HepG2 (cell line): ENCODE data around the gene PUDP. TPM values are rescaled to one million over a fixed set of nuclear protein-coding genes. Genes with fewer than 3 reads are reported as not detected.

Experiments used
- ATAC-seq: fragments of 200-7000 bp; cut with Tn5 transposase; 3 replicates; pipeline ENCODE4 v1.9.1; 2020; ENCODE audit warnings: mild to moderate bottlenecking, moderate library complexity
- BruUV-seq: library from RNA; stranded (reverse); fragments of 400-500 nt; replicated peaks from 2 replicates; lab custom pipeline; 2021; lab: Mats Ljungman, UMichigan
- CTCF ChIA-PET: fragments of 300-600 bp; formaldehyde crosslinking; extraction: SDS; loops from one replicate; lab custom pipeline; 2021; ENCODE audit warnings: low total read pairs, inconsistent platforms, low intra/inter-chr PET ratio; lab: Yijun Ruan, JAX
- POLR2A ChIA-PET: fragments of 350-600 bp; sonication (Branson Sonifier 250); formaldehyde crosslinking; loops from one replicate; lab custom pipeline; 2020; ENCODE audit warnings: antibody characterized with exemption, inconsistent platforms; lab: Yijun Ruan, JAX
- DNase-seq: peaks from one replicate; pipeline ENCODE4 v3.0.0-alpha.2; 2015; ENCODE audit warnings: low spot score
- FAIRE-seq: peaks from 3 replicates; lab custom pipeline; 2011; peaks lifted over from hg19 to GRCh38; lab: Jason Lieb, UNC
- H2AFZ ChIP-seq: one replicate; pipeline ENCODE4 v1.6.1; 2011; ENCODE audit warnings: low read length, inconsistent platforms
- H3K27ac ChIP-seq: fragments of 300-600 bp; 3 replicates; pipeline ENCODE4 v1.8.0; 2011; ENCODE audit warnings: mixed run types, mild to moderate bottlenecking, mixed read lengths, low read length, inconsistent platforms; ENCODE audit not compliant: insufficient read depth; ENCODE audit errors: extremely low read length
- H3K27me3 ChIP-seq, 2 experiments: fragments of 200-600 bp in 1 of 2; 2 replicates in 1 of 2; 3 replicates in 1 of 2; pipeline versions ENCODE4 v1.6.0 to v1.8.0; 2011; ENCODE audit warnings: low read length in 2 of 2, mild to moderate bottlenecking in 2 of 2, moderate library complexity in 2 of 2, inconsistent platforms in 1 of 2; ENCODE audit not compliant: insufficient read depth in 2 of 2, control insufficient read depth in 1 of 2
- H3K36me3 ChIP-seq, 2 experiments: fragments of 200-600 bp in 1 of 2; replicated peaks in 1 of 2; 2 replicates in 1 of 2; 3 replicates in 1 of 2; pipeline versions ENCODE4 v1.5.1 to v1.8.0; 2011; ENCODE audit warnings: low read length in 2 of 2, inconsistent platforms in 1 of 2; ENCODE audit not compliant: insufficient read depth in 2 of 2, control insufficient read depth in 1 of 2
- H3K4me1 ChIP-seq: 2 replicates; pipeline ENCODE4 v1.5.1; 2012; ENCODE audit warnings: low read length, inconsistent platforms; ENCODE audit not compliant: insufficient read depth
- H3K4me2 ChIP-seq: 2 replicates; pipeline ENCODE4 v1.6.0; 2011; ENCODE audit warnings: low read depth, low read length, inconsistent platforms
- H3K4me3 ChIP-seq, 3 experiments: fragments of 200-600 bp in 1 of 3; sonication (generic), shearing (Covaris generic) in 1 of 3; replicated peaks in 1 of 3; 2 replicates each; pipeline ENCODE4 v1.5.1; 2011 to 2016; ENCODE audit warnings: low read length in 3 of 3, inconsistent platforms in 2 of 3, low read depth in 2 of 3, mild to moderate bottlenecking in 2 of 3, control low read depth in 1 of 3, mixed read lengths in 1 of 3; ENCODE audit not compliant: insufficient read depth in 1 of 3
- H3K79me2 ChIP-seq: one replicate; pipeline ENCODE4 v1.6.1; 2011; ENCODE audit warnings: low read length, inconsistent platforms; ENCODE audit not compliant: insufficient read depth
- H3K9ac ChIP-seq: 2 replicates; pipeline ENCODE4 v1.6.0; 2011; ENCODE audit warnings: mild to moderate bottlenecking, low read depth, low read length, inconsistent platforms; ENCODE audit not compliant: insufficient read depth
- H3K9me3 ChIP-seq: 2 replicates; pipeline ENCODE4 v1.5.1; 2012; ENCODE audit warnings: mild to moderate bottlenecking, low read length
- H4K20me1 ChIP-seq: 2 replicates; pipeline ENCODE4 v1.6.0; 2011; ENCODE audit warnings: inconsistent platforms, mild to moderate bottlenecking, low read length, moderate library complexity; ENCODE audit not compliant: insufficient read depth
- CCDC6 ChIP-seq: sonication (generic); formaldehyde crosslinking; IDR thresholded peaks from 2 replicates; pipeline ENCODE4 v1.8.1; 2022; ENCODE audit warnings: mild to moderate bottlenecking, missing genetic modification reagents, moderate library complexity
- GRHL1 ChIP-seq: sonication (generic); formaldehyde crosslinking; conservative IDR thresholded peaks from 2 replicates; pipeline ENCODE4 v1.8.0; 2022; ENCODE audit warnings: missing genetic modification reagents
- JARID2 ChIP-seq: sonication (generic); formaldehyde crosslinking; IDR thresholded peaks from 2 replicates; pipeline ENCODE4 v1.8.1; 2023; ENCODE audit warnings: missing genetic modification reagents, inconsistent platforms; ENCODE audit not compliant: insufficient replicate concordance
- MAX ChIP-seq: IDR thresholded peaks from 2 replicates; pipeline ENCODE4 v1.6.1; 2012; ENCODE audit warnings: inconsistent platforms
- MIER3 ChIP-seq: IDR thresholded peaks from 2 replicates; pipeline ENCODE4 v1.6.1; 2016; ENCODE audit warnings: missing compliant biosample characterization, borderline replicate concordance
- MYC ChIP-seq: sonication (generic); formaldehyde crosslinking; IDR thresholded peaks from 2 replicates; pipeline ENCODE4 v1.9.0; 2021; ENCODE audit warnings: missing genetic modification reagents, borderline replicate concordance
- POGZ ChIP-seq: sonication (generic); formaldehyde crosslinking; IDR thresholded peaks from 2 replicates; pipeline ENCODE4 v1.4.0; 2020; ENCODE audit warnings: mild to moderate bottlenecking, missing genetic modification reagents
- PPARG ChIP-seq: conservative IDR thresholded peaks from 2 replicates; pipeline ENCODE4 v1.6.1; 2016; ENCODE audit warnings: missing biosample characterization, missing genetic modification reagents
- RORA ChIP-seq: sonication (generic); formaldehyde crosslinking; IDR thresholded peaks from 2 replicates; pipeline ENCODE4 v1.5.0; 2020; ENCODE audit warnings: mild to moderate bottlenecking, missing genetic modification reagents, moderate library complexity
- SALL2 ChIP-seq: sonication (generic); formaldehyde crosslinking; IDR thresholded peaks from 2 replicates; pipeline ENCODE4 v1.8.1; 2023; ENCODE audit warnings: mild to moderate bottlenecking, missing genetic modification reagents, inconsistent platforms
- SNAI1 ChIP-seq: sonication (generic); formaldehyde crosslinking; IDR thresholded peaks from 2 replicates; pipeline ENCODE4 v1.5.0; 2020; ENCODE audit warnings: mild to moderate bottlenecking, missing genetic modification reagents, borderline replicate concordance
- ZNF326 ChIP-seq: sonication (generic); formaldehyde crosslinking; IDR thresholded peaks from 2 replicates; pipeline ENCODE4 v1.4.0; 2020; ENCODE audit warnings: missing genetic modification reagents, borderline replicate concordance
- ZNF441 ChIP-seq: sonication (generic); formaldehyde crosslinking; IDR thresholded peaks from 2 replicates; pipeline ENCODE4 v1.7.0; 2021; ENCODE audit warnings: missing genetic modification reagents, borderline replicate concordance
- ZNF563 ChIP-seq: sonication (generic); formaldehyde crosslinking; IDR thresholded peaks from 2 replicates; pipeline ENCODE4 v1.8.0; 2022; ENCODE audit warnings: mild to moderate bottlenecking, moderate library complexity, missing genetic modification reagents
- ZSCAN30 ChIP-seq: sonication (generic); formaldehyde crosslinking; IDR thresholded peaks from 2 replicates; pipeline ENCODE4 v1.5.0; 2020; ENCODE audit warnings: mild to moderate bottlenecking, missing genetic modification reagents
- WGBS: methylation state at CpG from one replicate; pipeline ENCODE4 v1.1.6; 2017; ENCODE audit warnings: low lambda C conversion rate; 5-methylcytosine and 5-hydroxymethylcytosine counted together
- in situ Hi-C: cut with HindIII; loops from 2 replicates; pipeline ENCODE4 v1.10.0; 2017; ENCODE audit warnings: low pct_unique_long_range_greater_than_20kb; ENCODE audit not compliant: extremely low pct_ligation_motif_present
- intact Hi-C: fragments of 100-400 bp; cut with micrococcal nuclease; formaldehyde crosslinking; loops from one replicate; pipeline ENCODE4 v1.10.0; 2022; ENCODE audit not compliant: unreplicated experiment
- polyA plus RNA-seq, 8 experiments: library from polyadenylated mRNA; depleted of rRNA in 3 of 8; stranded (reverse) in 7 of 8; unstranded in 1 of 8; fragments of >200 nt; fragmentation: Illumina TruSeq in 4 of 8; extraction: Trizol in 4 of 8; gene quantifications; 2 replicates each; pipeline versions ENCODE4 v1.2.1 to v1.2.3, GENCODE V29; 2011 to 2016; ENCODE audit warnings: low read depth in 4 of 8, missing spikeins in 1 of 8, mixed read lengths in 1 of 8; ENCODE audit not compliant: insufficient read depth in 1 of 8
- total RNA-seq, 5 experiments: library from RNA; depleted of rRNA; stranded (reverse); fragments of >200 nt; fragmentation: Illumina TruSeq; extraction: Trizol; gene quantifications; 2 replicates each; pipeline ENCODE4 v1.2.3, GENCODE V29; 2016; ENCODE audit warnings: low read depth in 1 of 5

The PUDP gene
- total and polyA plus RNA-seq, 2 of the 13 experiments (the other 11 are each of a cell fraction or from before 2014, with no cell fraction given): 7.5 to 23.5 TPM

GRCh38 chrX:7147413-7147977 is 458 bp downstream of the PUDP start, which contains the start of gene STS (continued):
- TF ChIP-seq POGZ (CRISPR knock-in tag) (no peak), ZNF563 (CRISPR knock-in tag) (0 out of 2 replicates have a peak, but pooled peaks have one; percentile 25), MYC (CRISPR knock-in tag) (peak; percentile 66), SNAI1 (CRISPR knock-in tag) (no peak), ZNF326 (CRISPR knock-in tag) (no peak), CCDC6 (0 out of 2 replicates have a peak, but pooled peaks have one; percentile 5), JARID2 (CRISPR knock-in tag) (no peak), ZNF441 (CRISPR knock-in tag) (no peak), MAX (peak; percentile 54), SALL2 (no peak), RORA (no peak)
- TF ChIP-seq, all 625 proteins: peak for 8

DNA sequence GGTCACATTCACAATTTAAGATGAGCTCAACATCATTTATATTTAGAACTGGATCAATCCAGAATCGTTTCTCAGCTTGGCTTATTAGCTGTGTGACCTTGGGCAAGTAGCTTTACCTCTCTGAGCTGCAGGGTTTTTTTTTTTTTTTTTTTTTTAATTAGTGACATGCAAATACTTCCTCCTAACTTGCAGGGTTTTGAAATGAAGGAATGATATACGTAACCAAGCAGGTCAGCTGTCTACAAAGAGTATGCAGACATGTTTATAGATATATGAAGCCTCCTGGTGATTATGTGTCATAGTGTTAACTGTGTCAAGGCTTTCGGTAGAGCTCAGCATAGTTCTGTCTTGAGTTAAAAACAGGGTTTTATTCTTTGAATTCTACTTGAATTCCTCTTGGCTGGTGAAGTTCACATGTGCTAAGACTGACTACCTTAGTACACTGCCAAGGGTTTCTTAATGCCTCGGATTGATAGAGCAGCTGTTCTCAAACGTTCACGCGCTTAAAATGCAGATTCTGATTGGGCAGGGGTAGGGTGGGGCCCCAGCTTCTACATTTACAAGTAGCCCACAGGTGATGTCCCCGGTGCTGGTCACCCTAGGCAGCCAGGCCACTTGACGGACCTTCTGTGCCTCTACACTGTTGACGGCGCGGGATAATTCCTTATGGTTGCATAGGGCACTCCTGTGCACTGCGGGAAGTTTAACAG is 1.1 kb downstream of the PUDP start:
- peak overlapping the region; percentile 71 for H3K9ac ChIP-seq
- ATAC-seq (peak; percentile 50), DNase-seq (no peak), FAIRE-seq (peak; percentile 34)
- H3K36me3 ChIP-seq: no peaks in the 10 kb centered on the region
- H3K4me1 ChIP-seq: peaks cover 19% of the 10 kb centered on the region
- H2AFZ ChIP-seq: no peak overlapping the region
- CTCF ChIA-PET: no interaction called here
- POLR2A ChIA-PET: interaction anchor here (0.7 to 1.0 kb wide), 3 partner anchors 15 to 352 kb away, joined by 3 to 5 read pairs (median 4); no protein-coding TSS in a partner anchor
- no peaks in the 10 kb centered on the region; a peak in 1 of 5 replicates for H3K27me3 ChIP-seq
- no peaks in the 10 kb centered on the region for H4K20me1 ChIP-seq
- in situ Hi-C loops (no loop called here), intact Hi-C loops (no loop called here)
- H3K4me2 ChIP-seq: peak overlapping the region; percentile 80
- 70% methylated on average over 3 of the region's 13 CpGs for WGBS
- no TSS peak for BruUV-seq
- H3K9me3 ChIP-seq: no peaks in the 10 kb centered on the region
- peak overlapping the region; percentile 66 for H3K27ac ChIP-seq
- H3K4me3 ChIP-seq: peak overlapping the region; percentile 58 to 83 (median 79); a peak in 5 of 6 replicates
- H3K79me2 ChIP-seq: peaks cover 4% of the 10 kb centered on the region
- TF ChIP-seq MIER3 (CRISPR knock-in tag) (no peak), PPARG (CRISPR knock-in tag) (no peak), GRHL1 (no peak), ZSCAN30 (CRISPR knock-in tag) (no peak)
